HEK293 (cell line): Measurements from ENCODE around the gene FOXS1.

Experiments
- MYNN ChIP-seq: fragments of 450-650 bp; formaldehyde crosslinking; IDR thresholded peaks from 2 replicates; pipeline ENCODE4 v1.5.1; 2016; ENCODE audit warnings: missing biosample characterization, missing genetic modification characterization, borderline replicate concordance
- REST ChIP-seq: fragments of 450-650 bp; formaldehyde crosslinking; IDR thresholded peaks from 2 replicates; pipeline ENCODE4 v1.5.1; 2016; ENCODE audit warnings: missing biosample characterization, missing genetic modification characterization
- YY1 ChIP-seq: fragments of 450-650 bp; formaldehyde crosslinking; IDR thresholded peaks from 2 replicates; pipeline ENCODE4 v1.5.1; 2018; ENCODE audit warnings: missing biosample characterization, missing genetic modification characterization
- ZNF549 ChIP-seq: fragments of 450-650 bp; IDR thresholded peaks from 2 replicates; pipeline ENCODE4 v1.5.1; 2018; ENCODE audit warnings: missing biosample characterization, missing genetic modification characterization, mild to moderate bottlenecking, inconsistent platforms, moderate library complexity
- ZNF777 ChIP-seq: fragments of 450-650 bp; formaldehyde crosslinking; IDR thresholded peaks from 2 replicates; pipeline ENCODE4 v1.5.1; 2017; ENCODE audit warnings: missing biosample characterization, missing genetic modification characterization, borderline replicate concordance
- ZSCAN23 ChIP-seq: fragments of 450-650 bp; formaldehyde crosslinking; IDR thresholded peaks from 2 replicates; pipeline ENCODE4 v1.5.1; 2016; ENCODE audit warnings: missing biosample characterization, missing genetic modification characterization
- TF ChIP-seq, protein P1 (sequence below): fragments of 450-650 bp; formaldehyde crosslinking; IDR thresholded peaks from 2 replicates; pipeline ENCODE4 v1.5.1; 2016; ENCODE audit warnings: missing biosample characterization, missing genetic modification characterization

- TF ChIP-seq REST (tag by site-specific recombination) (no peak), ZNF777 (tag by site-specific recombination) (no peak), YY1 (tag by site-specific recombination) (no peak), MYNN (tag by site-specific recombination) (no peak), ZSCAN23 (no peak), ZNF549 (tag by site-specific recombination) (no peak)
- TF ChIP-seq, protein P1, sequence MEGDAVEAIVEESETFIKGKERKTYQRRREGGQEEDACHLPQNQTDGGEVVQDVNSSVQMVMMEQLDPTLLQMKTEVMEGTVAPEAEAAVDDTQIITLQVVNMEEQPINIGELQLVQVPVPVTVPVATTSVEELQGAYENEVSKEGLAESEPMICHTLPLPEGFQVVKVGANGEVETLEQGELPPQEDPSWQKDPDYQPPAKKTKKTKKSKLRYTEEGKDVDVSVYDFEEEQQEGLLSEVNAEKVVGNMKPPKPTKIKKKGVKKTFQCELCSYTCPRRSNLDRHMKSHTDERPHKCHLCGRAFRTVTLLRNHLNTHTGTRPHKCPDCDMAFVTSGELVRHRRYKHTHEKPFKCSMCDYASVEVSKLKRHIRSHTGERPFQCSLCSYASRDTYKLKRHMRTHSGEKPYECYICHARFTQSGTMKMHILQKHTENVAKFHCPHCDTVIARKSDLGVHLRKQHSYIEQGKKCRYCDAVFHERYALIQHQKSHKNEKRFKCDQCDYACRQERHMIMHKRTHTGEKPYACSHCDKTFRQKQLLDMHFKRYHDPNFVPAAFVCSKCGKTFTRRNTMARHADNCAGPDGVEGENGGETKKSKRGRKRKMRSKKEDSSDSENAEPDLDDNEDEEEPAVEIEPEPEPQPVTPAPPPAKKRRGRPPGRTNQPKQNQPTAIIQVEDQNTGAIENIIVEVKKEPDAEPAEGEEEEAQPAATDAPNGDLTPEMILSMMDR (tag by site-specific recombination): no peak
Measured at GRCh38 chr20:31879143-31879987, 34.0 kb upstream of the FOXS1 start.
